Activated naive CD8-positive, alpha-beta T cell treated with anti-CD3 and anti-CD28 coated beads, Interleukin-2, amount 50 U/mL, for 24 hours (primary cell): Measurements from ENCODE around the gene KPNB1.

Experiments
- ATAC-seq: fragments of 150-1000 bp; cut with Tn5 transposase; one replicate; pipeline ENCODE4 v1.10.0; 2021
- DNase-seq: peaks from one replicate; pipeline ENCODE4 v3.0.0; 2021
- H3K27ac Mint-ChIP-seq: one replicate; pipeline ENCODE4 v1.8.0; 2021; ENCODE audit warnings: mild to moderate bottlenecking, mixed read lengths
- H3K27me3 Mint-ChIP-seq: one replicate; pipeline ENCODE4 v1.8.0; 2021; ENCODE audit warnings: mixed read lengths
- H3K36me3 Mint-ChIP-seq: one replicate; pipeline ENCODE4 v1.8.0; 2021; ENCODE audit warnings: low read depth, mixed read lengths
- H3K4me1 Mint-ChIP-seq: one replicate; pipeline ENCODE4 v1.8.0; 2021; ENCODE audit warnings: mixed read lengths
- H3K4me3 Mint-ChIP-seq: one replicate; pipeline ENCODE4 v1.8.0; 2021; ENCODE audit warnings: mild to moderate bottlenecking, moderate library complexity, mixed read lengths
- H3K9me3 Mint-ChIP-seq: one replicate; pipeline ENCODE4 v1.8.0; 2021; ENCODE audit warnings: mixed read lengths

The KPNB1 gene

DNA sequence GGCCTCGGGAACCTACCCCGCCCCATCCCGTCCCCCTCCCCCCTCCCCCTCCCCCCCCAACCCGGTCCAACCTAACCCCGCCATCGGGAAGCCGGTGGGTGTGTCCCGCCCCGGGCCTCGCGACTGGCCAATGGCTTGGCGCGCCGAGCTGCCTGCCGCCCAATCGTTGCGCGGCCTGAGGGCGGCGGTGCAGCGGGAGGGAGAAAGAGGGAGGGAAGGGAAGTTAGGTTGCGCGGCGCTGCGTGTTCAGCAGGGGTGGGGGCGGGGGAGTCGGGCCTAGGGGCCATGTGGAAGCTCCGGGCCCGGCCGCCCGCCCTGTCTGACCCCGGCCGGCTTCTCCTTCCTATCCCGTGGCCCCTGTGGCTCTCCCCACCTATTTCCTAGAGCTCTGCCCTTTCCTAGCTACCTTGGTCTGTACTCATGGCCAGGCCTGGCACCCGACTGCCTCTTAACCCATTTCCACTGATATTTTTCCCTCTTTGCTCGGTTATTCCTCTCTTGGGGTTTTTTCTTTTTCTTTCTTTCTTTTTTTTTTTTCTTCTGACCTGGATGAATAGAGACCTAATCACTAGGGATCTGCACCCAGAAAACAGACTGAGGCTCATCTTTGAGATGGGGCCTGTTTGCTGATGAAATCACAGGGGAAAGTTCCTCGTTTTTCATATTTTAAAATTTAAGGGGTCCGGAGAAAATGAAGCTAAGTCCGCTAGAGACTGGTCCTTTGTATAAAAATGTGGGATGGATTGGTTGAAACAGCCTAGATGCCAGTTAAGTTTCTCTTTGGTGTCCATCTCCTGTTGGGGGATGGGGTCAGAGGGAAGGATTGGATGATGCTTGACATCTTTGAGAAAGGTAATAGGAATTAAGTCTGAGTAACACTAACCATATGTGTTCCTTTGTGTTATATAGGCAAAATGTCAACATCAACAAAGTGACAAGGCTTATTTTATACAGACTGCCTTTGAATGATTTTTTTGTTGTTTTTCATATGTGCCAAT, 1.1 kb downstream of the KPNB1 start:
- H3K4me3 Mint-ChIP-seq = peak overlapping the region; percentile 98
- no peaks in the 10 kb centered on the region for H3K9me3 Mint-ChIP-seq
- H3K27me3 Mint-ChIP-seq = peaks cover 4% of the 10 kb centered on the region
- DNase-seq = peak; percentile 95
- H3K36me3 Mint-ChIP-seq = peaks cover 52% of the 10 kb centered on the region
- peaks cover 83% of the 10 kb centered on the region for H3K4me1 Mint-ChIP-seq
- H3K27ac Mint-ChIP-seq = peak overlapping the region; percentile 97
- peak; percentile 52 for ATAC-seq

DNA sequence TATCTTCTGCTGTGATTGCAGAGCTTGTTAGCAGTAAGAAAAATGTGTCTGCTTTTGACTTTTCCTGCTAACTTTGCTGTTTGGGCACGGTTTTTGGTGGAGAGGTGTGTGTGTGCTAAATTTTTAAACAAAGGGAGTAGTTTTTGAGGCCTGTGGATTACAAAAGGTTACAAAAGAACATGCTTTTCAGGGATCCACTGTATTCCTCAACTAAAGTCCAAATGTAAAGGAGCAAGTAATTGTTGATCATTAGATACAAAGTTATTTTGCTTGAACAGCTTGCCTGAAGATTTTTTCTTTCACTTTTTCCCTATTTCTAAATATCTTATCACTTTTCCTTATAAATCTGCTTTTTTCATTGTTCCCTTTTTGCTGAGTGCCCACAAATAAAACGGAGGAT, 2.0 kb downstream of the KPNB1 start:
- peaks cover 59% of the 10 kb centered on the region for H3K36me3 Mint-ChIP-seq
- no peaks in the 10 kb centered on the region for H3K9me3 Mint-ChIP-seq
- H3K4me1 Mint-ChIP-seq = peaks cover 85% of the 10 kb centered on the region
- no peak for ATAC-seq
- H3K27ac Mint-ChIP-seq = peak overlapping the region; percentile 97
- no peak for DNase-seq
- peaks cover 4% of the 10 kb centered on the region for H3K27me3 Mint-ChIP-seq
- H3K4me3 Mint-ChIP-seq = peak overlapping the region; percentile 98

- DNase-seq = no peak
- Mint-ChIP-seq H3K4me3 (peak overlapping the region; percentile 98), H3K9me3 (no peaks in the 10 kb centered on the region), H3K27ac (peak overlapping the region; percentile 97), H3K4me1 (peaks cover 85% of the 10 kb centered on the region), H3K36me3 (peaks cover 68% of the 10 kb centered on the region), H3K27me3 (peaks cover 4% of the 10 kb centered on the region)
- no peak for ATAC-seq
Observed at GRCh38 chr17:47652570-47652969, 2.9 kb downstream of the KPNB1 start.

- Mint-ChIP-seq H3K9me3 (no peaks in the 10 kb centered on the region), H3K27me3 (peaks cover 4% of the 10 kb centered on the region), H3K4me1 (peaks cover 83% of the 10 kb centered on the region), H3K36me3 (peaks cover 72% of the 10 kb centered on the region), H3K4me3 (peak overlapping the region; percentile 98), H3K27ac (peak overlapping the region; percentile 89)
- no peak for ATAC-seq
- no peak for DNase-seq
Observed at GRCh38 chr17:47653442-47653841, 3.7 kb downstream of the KPNB1 start.

DNA sequence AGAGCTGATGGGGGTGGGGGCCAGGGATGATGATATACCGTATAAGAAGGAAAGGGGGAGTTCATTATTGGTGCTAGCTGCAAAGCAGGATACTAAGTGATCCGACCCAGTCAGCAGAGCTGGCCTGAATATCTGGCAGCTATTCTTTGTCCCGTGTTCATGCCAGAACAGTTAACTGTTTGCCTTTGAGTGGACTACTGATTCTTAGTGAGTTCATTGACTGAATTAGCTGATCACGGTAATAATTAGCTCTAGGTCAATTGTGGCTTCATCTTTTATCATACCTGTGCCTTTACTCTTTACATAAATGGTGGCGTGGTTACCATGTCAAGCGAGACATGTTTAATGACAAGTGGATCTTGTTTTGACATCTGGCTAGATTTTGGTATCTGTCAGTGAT, 5.3 kb downstream of the KPNB1 start:
- Mint-ChIP-seq H3K27me3 (no peaks in the 10 kb centered on the region), H3K36me3 (peaks cover 81% of the 10 kb centered on the region), H3K4me1 (peaks cover 82% of the 10 kb centered on the region), H3K9me3 (no peaks in the 10 kb centered on the region), H3K27ac (peak overlapping the region; percentile 63), H3K4me3 (peak overlapping the region; percentile 98)
- no peak for ATAC-seq
- no peak for DNase-seq

DNA sequence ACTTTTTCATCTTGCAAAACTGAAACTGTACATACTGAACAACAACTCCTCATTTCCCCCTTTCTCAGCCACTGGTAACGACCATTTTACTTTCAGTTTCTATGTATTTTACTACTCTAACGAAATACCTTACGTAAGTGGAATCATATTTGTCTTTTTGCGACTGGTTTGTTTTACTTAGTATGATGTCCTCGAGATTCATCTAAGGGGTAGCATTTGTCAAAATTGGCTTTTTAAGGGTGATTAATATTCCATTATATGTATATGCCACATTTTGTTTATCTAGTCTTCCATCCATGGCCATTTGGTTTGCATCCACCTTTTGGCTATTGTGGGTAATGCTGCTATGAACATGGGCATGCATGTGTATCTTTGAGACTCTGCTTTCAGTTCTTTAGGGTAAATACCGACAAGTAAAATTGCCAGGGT, 10.4 kb downstream of the KPNB1 start:
- Mint-ChIP-seq H3K4me3 (peak overlapping the region; percentile 64), H3K4me1 (peaks cover 65% of the 10 kb centered on the region), H3K36me3 (peaks cover 77% of the 10 kb centered on the region), H3K27me3 (no peaks in the 10 kb centered on the region), H3K27ac (peak overlapping the region; percentile 76), H3K9me3 (no peaks in the 10 kb centered on the region)
- no peak for DNase-seq
- peak; percentile 57 for ATAC-seq

DNA sequence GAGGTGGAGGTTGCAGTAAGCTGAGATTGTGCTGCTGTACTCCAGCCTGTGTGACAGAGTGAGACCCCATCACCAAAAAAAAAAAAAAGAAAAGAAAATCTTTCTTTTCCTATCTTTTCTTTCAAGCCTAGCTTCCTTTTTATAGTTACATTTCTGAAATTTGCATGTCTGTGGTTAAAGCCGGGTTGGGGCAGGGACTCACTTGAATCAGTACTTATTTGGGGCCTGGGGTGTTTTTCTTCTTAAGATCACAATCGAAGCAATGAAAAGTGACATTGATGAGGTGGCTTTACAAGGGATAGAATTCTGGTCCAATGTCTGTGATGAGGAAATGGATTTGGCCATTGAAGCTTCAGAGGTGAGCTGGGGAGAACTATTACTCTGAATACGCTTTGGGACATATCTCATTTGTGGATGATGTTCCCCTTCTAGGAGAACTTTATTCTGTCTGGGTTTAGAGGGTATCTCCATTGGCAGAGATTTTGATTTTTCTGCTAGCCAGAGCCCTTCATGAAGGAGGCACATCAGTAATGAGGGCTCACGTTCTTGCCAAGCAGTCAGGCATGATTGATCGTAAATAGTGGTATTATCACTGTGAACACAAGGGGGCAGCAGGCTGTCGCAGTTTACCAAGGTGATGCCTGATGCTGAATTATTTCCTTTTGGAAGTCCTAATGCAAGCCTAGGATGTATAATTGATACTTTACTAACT, 14.3 kb downstream of the KPNB1 start:
- ATAC-seq (peak; percentile 55), DNase-seq (peak; percentile 56)
- H3K9me3 Mint-ChIP-seq = no peaks in the 10 kb centered on the region
- H3K4me3 Mint-ChIP-seq = peak overlapping the region; percentile 28
- no peaks in the 10 kb centered on the region for H3K27me3 Mint-ChIP-seq
- H3K4me1 Mint-ChIP-seq = peaks cover 44% of the 10 kb centered on the region
- peaks cover 78% of the 10 kb centered on the region for H3K36me3 Mint-ChIP-seq
- H3K27ac Mint-ChIP-seq = peak overlapping the region; percentile 35

- Mint-ChIP-seq H3K36me3 (peaks cover 80% of the 10 kb centered on the region), H3K4me1 (peaks cover 42% of the 10 kb centered on the region), H3K9me3 (no peaks in the 10 kb centered on the region), H3K4me3 (no peak overlapping the region), H3K27ac (peak overlapping the region; percentile 35), H3K27me3 (no peaks in the 10 kb centered on the region)
- no peak for ATAC-seq
- DNase-seq = no peak
Observed at GRCh38 chr17:47664624-47664941, 14.9 kb downstream of the KPNB1 start.

DNA sequence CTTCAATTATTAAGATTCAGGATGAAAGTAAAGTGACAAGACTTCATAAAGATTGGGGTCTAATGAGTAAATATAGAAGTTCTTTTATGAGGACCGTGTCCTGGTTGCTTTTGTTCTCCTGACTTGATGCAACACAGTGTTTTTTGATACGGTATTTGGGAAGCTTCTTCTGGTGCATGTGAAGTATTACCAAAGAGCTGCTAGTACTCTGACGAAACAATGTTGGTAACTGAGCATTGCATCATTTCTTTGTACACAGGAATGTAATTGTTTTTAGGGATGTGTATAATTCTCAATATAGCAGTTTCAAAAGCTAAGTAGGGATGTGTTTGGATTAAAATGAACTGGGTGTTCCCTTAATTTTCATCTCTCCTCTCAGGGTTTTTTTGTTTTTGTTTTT, 15.9 kb downstream of the KPNB1 start:
- no peak overlapping the region for H3K27ac Mint-ChIP-seq
- peaks cover 83% of the 10 kb centered on the region for H3K36me3 Mint-ChIP-seq
- no peaks in the 10 kb centered on the region for H3K9me3 Mint-ChIP-seq
- ATAC-seq (no peak), DNase-seq (no peak)
- peaks cover 36% of the 10 kb centered on the region for H3K4me1 Mint-ChIP-seq
- no peaks in the 10 kb centered on the region for H3K27me3 Mint-ChIP-seq
- H3K4me3 Mint-ChIP-seq = no peak overlapping the region

DNA sequence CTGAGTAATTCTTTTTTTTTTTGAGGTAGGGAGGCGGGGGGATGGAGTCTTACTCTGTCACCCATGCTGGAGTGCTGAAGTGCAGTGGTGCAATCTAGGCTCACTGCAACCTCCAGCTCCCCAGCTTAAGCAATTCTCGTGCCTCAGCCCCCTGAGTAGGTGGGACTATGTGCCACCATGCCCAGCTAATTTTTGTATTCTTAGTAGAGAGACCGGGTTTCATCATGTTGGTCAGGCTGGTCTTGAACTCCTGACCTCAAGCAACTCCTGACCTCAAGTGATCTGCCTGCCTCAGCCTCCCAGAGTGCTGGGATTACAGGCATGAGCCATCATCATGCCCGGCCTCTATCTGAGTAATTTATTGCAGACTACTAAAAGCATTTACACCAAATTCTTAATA, 19.4 kb downstream of the KPNB1 start:
- Mint-ChIP-seq H3K27ac (no peak overlapping the region), H3K4me1 (peaks cover 26% of the 10 kb centered on the region), H3K9me3 (no peaks in the 10 kb centered on the region), H3K4me3 (no peak overlapping the region), H3K27me3 (no peaks in the 10 kb centered on the region), H3K36me3 (peaks cover 91% of the 10 kb centered on the region)
- DNase-seq (no peak), ATAC-seq (no peak)

GRCh38 chr17:47670064-47670463, 20.3 kb downstream of the KPNB1 start:
- Mint-ChIP-seq H3K4me3 (no peak overlapping the region), H3K4me1 (peaks cover 24% of the 10 kb centered on the region), H3K27ac (peak overlapping the region; percentile 71), H3K9me3 (no peaks in the 10 kb centered on the region), H3K36me3 (peaks cover 91% of the 10 kb centered on the region), H3K27me3 (no peaks in the 10 kb centered on the region)
- DNase-seq (no peak), ATAC-seq (no peak)

DNA sequence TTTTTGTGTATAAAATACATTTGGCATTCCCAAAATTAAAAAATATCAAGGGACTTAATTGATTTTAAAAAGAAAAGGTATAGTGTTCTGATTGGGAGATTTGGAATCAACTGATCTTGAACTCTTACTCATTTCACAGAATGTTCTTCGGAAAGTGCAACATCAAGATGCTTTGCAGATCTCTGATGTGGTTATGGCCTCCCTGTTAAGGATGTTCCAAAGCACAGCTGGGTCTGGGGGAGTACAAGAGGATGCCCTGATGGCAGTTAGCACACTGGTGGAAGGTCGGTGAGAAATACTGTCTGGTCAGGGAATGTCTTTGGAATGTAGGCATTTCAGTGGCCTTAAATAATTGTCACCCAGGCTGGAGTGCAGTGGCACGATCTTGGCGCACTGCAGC, 24.8 kb downstream of the KPNB1 start:
- Mint-ChIP-seq H3K27ac (no peak overlapping the region), H3K4me1 (peaks cover 13% of the 10 kb centered on the region), H3K27me3 (no peaks in the 10 kb centered on the region), H3K36me3 (peaks cover 91% of the 10 kb centered on the region), H3K9me3 (no peaks in the 10 kb centered on the region), H3K4me3 (no peak overlapping the region)
- no peak for DNase-seq
- peak; percentile 26 for ATAC-seq

GRCh38 chr17:47675380-47676198, 25.9 kb downstream of the KPNB1 start:
- DNase-seq = no peak
- Mint-ChIP-seq H3K4me3 (no peak overlapping the region), H3K27me3 (no peaks in the 10 kb centered on the region), H3K36me3 (peaks cover 91% of the 10 kb centered on the region), H3K4me1 (peaks cover 14% of the 10 kb centered on the region), H3K9me3 (no peaks in the 10 kb centered on the region), H3K27ac (peak overlapping the region; percentile 31)
- no peak for ATAC-seq

GRCh38 chr17:47676199-47676472, 26.4 kb downstream of the KPNB1 start:
- H3K4me3 Mint-ChIP-seq = no peak overlapping the region
- peaks cover 15% of the 10 kb centered on the region for H3K4me1 Mint-ChIP-seq
- H3K36me3 Mint-ChIP-seq = peaks cover 90% of the 10 kb centered on the region
- H3K9me3 Mint-ChIP-seq = no peaks in the 10 kb centered on the region
- H3K27me3 Mint-ChIP-seq = no peaks in the 10 kb centered on the region
- no peak overlapping the region for H3K27ac Mint-ChIP-seq
- ATAC-seq (no peak), DNase-seq (no peak)
